IMR-90 (cell line): ENCODE measurements around the gene KRT1.

Source experiments
- BHLHE40 ChIP-seq: fragments of 150-350 bp; IDR thresholded peaks from 2 replicates; pipeline ENCODE4 v1.6.1; 2016; ENCODE audit warnings: mild to moderate bottlenecking, low read depth, low read length
- CEBPB ChIP-seq: IDR thresholded peaks from 2 replicates; pipeline ENCODE4 v1.6.1; 2012; ENCODE audit warnings: low read depth, low read length, improper control_type of control experiment
- CHD1 ChIP-seq: IDR thresholded peaks from 2 replicates; pipeline ENCODE4 v1.6.1; 2012; ENCODE audit warnings: low read depth, low read length, improper control_type of control experiment
- FOS ChIP-seq: fragments of 150-350 bp; IDR thresholded peaks from 2 replicates; pipeline ENCODE4 v1.6.1; 2016; ENCODE audit warnings: low read depth, low read length
- MAZ ChIP-seq: IDR thresholded peaks from 2 replicates; pipeline ENCODE4 v1.6.1; 2012; ENCODE audit warnings: low read depth, mild to moderate bottlenecking, low read length, improper control_type of control experiment, moderate library complexity, borderline replicate concordance
- MXI1 ChIP-seq: IDR thresholded peaks from 2 replicates; pipeline ENCODE4 v1.6.1; 2012; ENCODE audit warnings: low read depth, mild to moderate bottlenecking, low read length, moderate library complexity, borderline replicate concordance
- NFE2L2 ChIP-seq: fragments of 150-350 bp; IDR thresholded peaks from 2 replicates; pipeline ENCODE4 v1.6.1; 2016; ENCODE audit warnings: low read depth, mild to moderate bottlenecking, low read length
- POLR2A ChIP-seq: IDR thresholded peaks from 2 replicates; pipeline ENCODE4 v1.6.1; 2012; ENCODE audit warnings: mild to moderate bottlenecking, low read depth, low read length
- RCOR1 ChIP-seq: IDR thresholded peaks from 2 replicates; pipeline ENCODE4 v1.6.1; 2012; ENCODE audit warnings: mild to moderate bottlenecking, low read length, improper control_type of control experiment; ENCODE audit not compliant: insufficient replicate concordance
- RFX5 ChIP-seq: IDR thresholded peaks from 2 replicates; pipeline ENCODE4 v1.8.0; 2012; ENCODE audit warnings: low read depth, mild to moderate bottlenecking, low read length, moderate library complexity
- TF ChIP-seq, protein P1 (sequence below): conservative IDR thresholded peaks from 2 replicates; pipeline ENCODE4 v1.5.1; 2012; ENCODE audit warnings: mild to moderate bottlenecking, low read depth, low read length, improper control_type of control experiment

DNA sequence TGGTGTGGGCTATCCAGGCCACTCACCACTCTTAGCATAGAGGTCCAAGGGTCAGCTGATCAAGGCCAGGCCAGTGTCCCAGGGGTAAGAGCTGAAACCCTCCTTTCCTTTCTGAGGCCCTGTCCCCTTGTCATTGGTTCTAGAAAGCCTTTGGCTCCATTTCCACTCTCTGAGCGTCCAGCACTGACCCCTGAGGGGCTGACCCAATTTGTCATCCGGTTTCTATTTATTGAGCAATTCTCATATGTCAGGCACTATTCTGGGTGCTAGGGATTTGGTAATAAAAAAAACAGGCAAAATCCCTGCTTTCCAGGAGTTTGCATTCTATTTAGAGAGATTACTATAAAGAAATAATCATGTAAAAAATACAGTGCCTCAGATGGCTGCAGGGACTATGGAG, 19.8 kb upstream of the KRT1 start:
- TF ChIP-seq, protein P1, sequence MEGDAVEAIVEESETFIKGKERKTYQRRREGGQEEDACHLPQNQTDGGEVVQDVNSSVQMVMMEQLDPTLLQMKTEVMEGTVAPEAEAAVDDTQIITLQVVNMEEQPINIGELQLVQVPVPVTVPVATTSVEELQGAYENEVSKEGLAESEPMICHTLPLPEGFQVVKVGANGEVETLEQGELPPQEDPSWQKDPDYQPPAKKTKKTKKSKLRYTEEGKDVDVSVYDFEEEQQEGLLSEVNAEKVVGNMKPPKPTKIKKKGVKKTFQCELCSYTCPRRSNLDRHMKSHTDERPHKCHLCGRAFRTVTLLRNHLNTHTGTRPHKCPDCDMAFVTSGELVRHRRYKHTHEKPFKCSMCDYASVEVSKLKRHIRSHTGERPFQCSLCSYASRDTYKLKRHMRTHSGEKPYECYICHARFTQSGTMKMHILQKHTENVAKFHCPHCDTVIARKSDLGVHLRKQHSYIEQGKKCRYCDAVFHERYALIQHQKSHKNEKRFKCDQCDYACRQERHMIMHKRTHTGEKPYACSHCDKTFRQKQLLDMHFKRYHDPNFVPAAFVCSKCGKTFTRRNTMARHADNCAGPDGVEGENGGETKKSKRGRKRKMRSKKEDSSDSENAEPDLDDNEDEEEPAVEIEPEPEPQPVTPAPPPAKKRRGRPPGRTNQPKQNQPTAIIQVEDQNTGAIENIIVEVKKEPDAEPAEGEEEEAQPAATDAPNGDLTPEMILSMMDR, result no peak
- no peak for TF ChIP-seq NFE2L2
- TF ChIP-seq CEBPB, result no peak
- no peak for TF ChIP-seq MAZ
- TF ChIP-seq RFX5, result no peak
- no peak for TF ChIP-seq MXI1
- no peak for TF ChIP-seq POLR2A
- no peak for TF ChIP-seq RCOR1
- no peak for TF ChIP-seq FOS
- no peak for TF ChIP-seq CHD1
- no peak for TF ChIP-seq BHLHE40
